Activated T-cell treated with anti-CD3 and anti-CD28 coated beads, Interleukin-2, amount 50 U/mL, for 24 hours (primary cell): ENCODE data around the gene ANXA4.
"Not testable (repeated sequence)": the region's sequence is repeated elsewhere in the genome, so short reads cannot be mapped to it uniquely, and the experiment has no call there.

Experiments used
- DNase-seq: peaks from one replicate; pipeline ENCODE4 v3.0.0-alpha.2; 2020
- H3K27ac Mint-ChIP-seq: 2 replicates; pipeline ENCODE4 v1.8.0; 2020; ENCODE audit warnings: mild to moderate bottlenecking, mixed read lengths
- H3K27me3 Mint-ChIP-seq: 2 replicates; pipeline ENCODE4 v1.8.0; 2020; ENCODE audit warnings: mixed read lengths
- H3K36me3 Mint-ChIP-seq: 2 replicates; pipeline ENCODE4 v1.8.0; 2020; ENCODE audit warnings: low read depth, mixed read lengths
- H3K4me1 Mint-ChIP-seq: 2 replicates; pipeline ENCODE4 v1.8.0; 2020; ENCODE audit warnings: low read depth, mixed read lengths
- H3K4me3 Mint-ChIP-seq: 2 replicates; pipeline ENCODE4 v1.8.0; 2020; ENCODE audit warnings: mild to moderate bottlenecking, moderate library complexity, mixed read lengths
- H3K9me3 Mint-ChIP-seq: 2 replicates; pipeline ENCODE4 v1.8.0; 2020; ENCODE audit warnings: mixed read lengths

Gene ANXA4

DNA sequence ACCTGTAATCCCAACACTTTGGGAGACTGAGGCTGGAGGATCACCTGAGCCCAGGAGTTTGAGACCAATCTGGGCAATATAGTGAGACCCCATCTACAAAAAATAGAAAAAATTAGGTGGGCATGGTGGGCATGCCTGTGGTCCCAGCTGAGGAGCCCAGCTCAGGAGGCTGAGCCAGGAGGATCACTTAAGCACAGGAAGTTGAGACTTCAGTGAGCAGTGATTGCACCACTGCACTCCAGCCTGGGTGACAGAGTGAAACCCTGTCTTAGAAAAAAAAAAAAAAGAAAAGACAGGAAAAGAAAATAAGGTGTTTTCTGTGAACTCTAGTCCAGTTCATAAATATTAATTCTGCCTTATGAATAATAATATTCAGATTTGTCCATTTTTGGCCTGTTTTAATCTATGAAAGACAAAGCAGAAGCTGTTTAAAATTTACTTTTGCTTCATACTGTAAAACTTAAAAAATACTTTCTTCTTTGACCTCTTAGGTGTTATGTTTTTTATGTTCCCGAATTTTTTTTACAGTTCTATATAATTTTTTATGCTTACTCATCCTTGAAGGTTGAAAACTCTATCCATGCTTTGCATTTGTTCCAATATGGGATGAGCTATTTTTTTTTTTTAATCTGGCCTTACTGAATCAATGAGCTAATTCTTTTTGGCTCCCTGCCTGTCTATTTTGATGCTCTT, 8.4 kb upstream of the ANXA4 start:
- Mint-ChIP-seq H3K27ac (no peak overlapping the region), H3K27me3 (no peaks in the 10 kb centered on the region), H3K4me3 (no peak overlapping the region), H3K9me3 (no peaks in the 10 kb centered on the region), H3K4me1 (no peaks in the 10 kb centered on the region), H3K36me3 (no peaks in the 10 kb centered on the region)
- DNase-seq = no peak

DNA sequence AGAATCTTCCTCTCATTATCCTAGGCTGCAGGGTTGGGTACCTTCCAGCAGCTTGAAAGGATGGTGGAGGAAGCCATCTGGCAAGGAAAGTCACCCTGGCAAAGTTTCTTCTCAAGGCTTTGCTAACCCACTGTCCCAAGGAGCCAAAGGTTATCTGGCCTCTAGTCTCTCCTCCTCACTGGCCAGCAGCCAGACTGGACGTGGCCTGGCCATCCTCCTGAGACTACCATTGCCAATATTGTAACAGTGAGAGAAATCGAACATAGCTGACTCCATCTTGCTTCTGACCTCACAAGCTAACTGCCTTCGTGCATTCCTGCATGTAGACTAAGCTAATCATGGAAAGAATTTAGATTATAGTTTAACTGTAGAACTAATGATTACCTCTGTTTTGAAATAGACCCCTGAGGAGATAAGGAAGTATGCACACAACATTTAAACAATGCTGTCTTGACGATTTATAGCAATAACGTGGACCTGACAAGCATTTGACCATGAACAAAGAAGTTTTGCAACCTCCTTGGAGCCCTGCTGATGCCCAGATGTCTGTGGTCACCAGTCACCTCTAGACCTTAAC, 7.8 kb upstream of the ANXA4 start:
- DNase-seq = no peak
- Mint-ChIP-seq H3K27ac (no peak overlapping the region), H3K4me1 (no peaks in the 10 kb centered on the region)

DNA sequence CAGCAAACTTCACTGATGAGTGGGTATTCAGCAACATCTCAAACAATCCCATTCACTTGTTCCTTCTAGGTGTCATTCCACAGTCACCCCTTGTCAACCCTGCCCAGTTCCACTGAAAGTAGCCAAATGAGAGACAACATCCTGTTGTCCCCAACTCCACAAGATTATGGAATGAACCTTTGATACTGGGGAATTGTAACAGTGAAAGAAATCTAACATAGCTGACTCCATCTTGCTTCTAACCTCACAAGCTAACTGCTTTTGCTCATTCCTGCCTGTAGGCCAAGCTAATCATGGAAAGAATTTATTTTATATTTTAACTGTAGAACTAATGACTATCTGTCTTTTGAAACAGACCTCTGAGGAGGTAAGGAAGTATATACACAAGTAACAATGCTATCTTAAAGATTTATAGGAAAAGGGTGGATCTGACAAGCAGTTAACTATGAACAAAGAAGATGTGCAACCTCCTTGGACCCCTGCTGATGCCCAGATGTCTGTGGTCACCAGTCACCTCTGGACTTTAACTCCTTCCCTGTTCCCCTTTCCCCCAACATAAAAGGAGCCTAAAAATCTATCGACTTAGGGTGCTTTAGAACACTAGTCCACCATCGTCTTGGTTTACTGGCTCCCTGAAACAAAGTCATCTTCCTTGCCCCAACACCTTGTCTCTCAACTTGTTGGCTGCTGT, 6.9 kb upstream of the ANXA4 start:
- Mint-ChIP-seq H3K27me3 (no peaks in the 10 kb centered on the region), H3K4me1 (no peaks in the 10 kb centered on the region), H3K27ac (no peak overlapping the region)

More for the DNA sequence above, 7.8 kb upstream of the ANXA4 start:
- Mint-ChIP-seq H3K9me3 (no peaks in the 10 kb centered on the region), H3K4me3 (no peak overlapping the region), H3K36me3 (no peaks in the 10 kb centered on the region), H3K27me3 (no peaks in the 10 kb centered on the region)

GRCh38 chr2:69735686-69736085, 6.2 kb upstream of the ANXA4 start:
- Mint-ChIP-seq H3K27ac (no peak overlapping the region), H3K9me3 (no peaks in the 10 kb centered on the region), H3K4me3 (no peak overlapping the region), H3K4me1 (no peaks in the 10 kb centered on the region), H3K36me3 (no peaks in the 10 kb centered on the region), H3K27me3 (no peaks in the 10 kb centered on the region)
- DNase-seq = no peak

More for the DNA sequence above, 6.9 kb upstream of the ANXA4 start:
- Mint-ChIP-seq H3K9me3 (no peaks in the 10 kb centered on the region), H3K36me3 (no peaks in the 10 kb centered on the region), H3K4me3 (no peak overlapping the region)
- DNase-seq = no peak

- H3K27me3 Mint-ChIP-seq = not testable (repeated sequence)
These were observed 3.8 kb upstream of the ANXA4 start for GRCh38 chr2:69738149-69738548.

DNA sequence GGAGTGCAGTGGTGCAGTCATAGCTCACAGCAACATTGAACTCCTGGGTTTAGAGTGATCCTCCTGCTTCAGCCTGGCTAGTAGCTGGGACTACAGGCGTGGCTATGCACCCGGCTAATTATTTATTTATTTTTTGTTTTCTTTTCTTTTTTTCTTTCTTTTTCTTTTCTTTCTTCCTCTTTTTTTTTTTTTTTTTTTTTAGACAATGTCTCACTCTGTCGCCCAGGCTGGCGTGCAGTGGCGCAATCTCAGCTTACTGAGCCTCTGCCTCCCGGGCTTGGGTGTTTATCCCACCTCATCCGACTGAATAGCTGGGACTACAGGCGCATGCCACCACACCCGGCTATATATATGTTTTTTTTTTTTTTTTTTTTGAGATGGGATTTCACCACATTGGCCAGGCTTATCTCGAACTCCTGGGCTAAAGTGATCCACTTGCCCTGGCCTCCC, 1.4 kb upstream of the ANXA4 start:
- Mint-ChIP-seq H3K27me3 (no peaks in the 10 kb centered on the region), H3K4me1 (peaks cover 14% of the 10 kb centered on the region), H3K4me3 (peak overlapping the region; percentile 82), H3K9me3 (no peaks in the 10 kb centered on the region), H3K27ac (no peak overlapping the region), H3K36me3 (peaks cover 3% of the 10 kb centered on the region)
- DNase-seq = no peak

More at GRCh38 chr2:69738149-69738548, 3.8 kb upstream of the ANXA4 start:
- peaks cover 13% of the 10 kb centered on the region for H3K4me1 Mint-ChIP-seq
- not testable (repeated sequence) for H3K9me3 Mint-ChIP-seq, H3K36me3 Mint-ChIP-seq, H3K27ac Mint-ChIP-seq, H3K4me3 Mint-ChIP-seq, DNase-seq

DNA sequence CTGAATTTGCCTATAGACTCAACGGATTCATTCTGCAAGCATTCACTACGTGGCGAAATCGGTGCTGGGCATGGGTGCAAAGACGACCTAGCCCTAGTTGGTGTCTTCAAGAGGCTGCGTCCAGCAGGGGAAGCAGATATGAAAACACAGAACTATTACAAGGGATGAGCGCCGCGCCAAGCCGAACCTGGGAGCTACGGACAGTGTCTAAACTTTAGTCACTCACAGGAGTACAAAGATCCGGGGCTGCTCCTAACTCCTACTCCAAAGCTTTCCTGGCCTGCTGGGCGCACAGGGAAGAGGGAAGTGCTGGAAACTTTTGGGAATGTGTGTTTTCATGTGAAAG, 732 bp upstream of the ANXA4 start:
- Mint-ChIP-seq H3K36me3 (peaks cover 3% of the 10 kb centered on the region), H3K9me3 (no peaks in the 10 kb centered on the region), H3K27ac (peak overlapping the region; percentile 90), H3K4me3 (peak overlapping the region; percentile 82), H3K27me3 (no peaks in the 10 kb centered on the region), H3K4me1 (peaks cover 14% of the 10 kb centered on the region)
- DNase-seq = no peak

- Mint-ChIP-seq H3K36me3 (peaks cover 3% of the 10 kb centered on the region), H3K27me3 (no peaks in the 10 kb centered on the region)
These were observed 503 bp downstream of the ANXA4 start for GRCh38 chr2:69742322-69742952.

DNA sequence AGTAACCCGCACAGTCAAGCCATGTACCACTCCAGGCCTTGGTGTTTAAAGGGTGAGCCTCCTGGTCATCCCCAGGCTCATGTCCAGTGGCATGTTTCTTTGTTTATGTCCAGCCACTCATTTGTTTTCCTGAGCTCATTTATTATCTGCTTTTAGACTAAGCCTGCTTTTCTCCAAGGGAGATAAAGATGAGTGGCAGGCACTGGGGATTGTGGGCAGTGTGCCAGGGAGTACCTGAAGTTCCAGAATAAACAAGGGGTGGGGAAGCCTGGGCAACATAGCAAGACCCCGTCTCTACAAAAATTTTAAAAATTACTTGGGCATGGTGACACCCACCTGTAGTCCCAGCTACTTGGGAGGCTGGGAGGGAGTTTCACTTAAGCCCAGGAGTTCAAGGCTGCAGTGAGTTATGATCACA, 1.9 kb downstream of the ANXA4 start:
- Mint-ChIP-seq H3K27me3 (no peaks in the 10 kb centered on the region), H3K9me3 (no peaks in the 10 kb centered on the region), H3K4me1 (peaks cover 14% of the 10 kb centered on the region), H3K36me3 (peaks cover 3% of the 10 kb centered on the region), H3K27ac (no peak overlapping the region), H3K4me3 (no peak overlapping the region)
- DNase-seq = no peak

More at GRCh38 chr2:69742322-69742952, 503 bp downstream of the ANXA4 start:
- Mint-ChIP-seq H3K4me1 (peaks cover 14% of the 10 kb centered on the region), H3K4me3 (peak overlapping the region; percentile 82), H3K27ac (peak overlapping the region; percentile 58), H3K9me3 (no peaks in the 10 kb centered on the region)
- peak; percentile 41 for DNase-seq

- Mint-ChIP-seq H3K4me1 (peaks cover 14% of the 10 kb centered on the region), H3K27me3 (no peaks in the 10 kb centered on the region), H3K4me3 (no peak overlapping the region), H3K36me3 (peaks cover 3% of the 10 kb centered on the region), H3K9me3 (no peaks in the 10 kb centered on the region), H3K27ac (no peak overlapping the region)
- no peak for DNase-seq
These were observed 2.5 kb downstream of the ANXA4 start for GRCh38 chr2:69744456-69744855.

DNA sequence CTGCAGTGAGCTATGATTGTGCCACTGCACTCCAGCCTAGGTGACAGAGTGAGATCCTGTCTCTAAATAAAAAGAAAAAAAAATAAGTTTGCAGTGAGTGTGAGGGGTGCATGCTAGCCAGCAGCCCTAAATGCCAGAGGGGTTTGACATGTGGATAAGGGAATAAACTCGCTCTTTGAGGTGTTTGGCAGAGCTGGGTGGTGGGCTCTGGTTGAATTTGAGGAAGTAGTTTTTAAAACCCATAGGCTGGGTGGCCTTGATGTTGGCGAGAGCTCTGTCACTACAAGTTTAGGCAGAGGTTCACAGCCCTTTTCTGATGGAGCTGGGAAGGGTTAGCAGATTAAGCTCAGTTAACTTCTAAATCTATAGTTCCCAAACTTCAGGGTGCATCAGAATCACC, 3.1 kb downstream of the ANXA4 start:
- no peak overlapping the region for H3K27ac Mint-ChIP-seq
- DNase-seq = no peak
- H3K4me1 Mint-ChIP-seq = peaks cover 14% of the 10 kb centered on the region
- H3K4me3 Mint-ChIP-seq = no peak overlapping the region
- H3K36me3 Mint-ChIP-seq = peaks cover 3% of the 10 kb centered on the region
- H3K27me3 Mint-ChIP-seq = no peaks in the 10 kb centered on the region
- no peaks in the 10 kb centered on the region for H3K9me3 Mint-ChIP-seq

DNA sequence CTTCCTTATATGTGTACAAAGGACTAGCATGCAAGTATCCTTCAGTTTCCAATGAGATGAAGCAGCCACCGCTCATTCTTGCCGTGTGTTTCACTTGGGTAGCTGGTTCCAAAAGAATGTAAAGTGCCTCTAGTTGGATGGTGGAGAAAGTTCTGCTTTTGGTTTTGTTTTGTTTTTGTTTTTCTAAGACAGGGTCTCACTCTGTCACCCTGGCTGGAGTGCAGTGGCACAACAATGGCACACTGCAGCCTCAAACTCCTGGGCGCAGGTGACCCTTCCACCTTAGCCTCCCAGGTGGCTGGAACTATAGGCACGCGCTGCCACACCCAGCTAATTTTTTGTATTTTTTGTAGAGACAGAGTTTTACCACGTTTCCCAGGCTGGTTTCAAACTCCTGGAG, 8.3 kb downstream of the ANXA4 start:
- Mint-ChIP-seq H3K27me3 (no peaks in the 10 kb centered on the region), H3K9me3 (no peaks in the 10 kb centered on the region), H3K4me3 (no peak overlapping the region), H3K36me3 (no peaks in the 10 kb centered on the region), H3K4me1 (peaks cover 7% of the 10 kb centered on the region), H3K27ac (no peak overlapping the region)
- no peak for DNase-seq

DNA sequence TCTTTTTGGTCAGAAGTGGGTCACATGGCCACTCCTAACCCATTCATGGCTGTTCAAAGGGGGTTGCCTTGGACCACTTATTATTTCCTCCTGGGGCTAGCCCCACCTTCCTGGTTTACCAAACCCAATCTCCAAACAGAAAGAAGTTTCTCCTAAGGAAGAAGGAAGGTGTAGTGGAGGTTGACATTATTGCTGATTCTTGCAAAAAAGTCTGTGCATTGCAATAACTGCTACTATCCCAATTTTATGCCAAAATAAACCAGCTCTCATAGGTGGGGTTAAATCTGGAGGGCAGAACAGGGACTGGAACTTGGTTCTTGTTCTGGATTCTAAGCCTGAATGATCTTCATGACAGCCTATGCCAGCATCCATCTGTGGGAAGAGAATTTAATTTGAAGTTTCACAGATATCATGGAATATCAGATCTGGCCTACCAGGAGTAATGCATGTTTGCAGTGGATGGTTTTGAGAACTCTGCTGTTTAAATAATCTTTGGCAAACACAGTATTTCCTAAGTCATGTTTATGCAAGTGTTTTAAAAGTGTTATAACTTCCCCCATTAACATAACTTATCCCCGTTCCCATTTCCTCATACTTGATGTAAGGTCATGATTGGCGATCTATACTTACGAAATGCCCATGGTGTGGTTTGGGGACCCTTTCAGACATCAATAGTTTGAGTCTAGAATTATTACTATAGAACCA, 11.9 kb downstream of the ANXA4 start:
- no peak for DNase-seq
- no peaks in the 10 kb centered on the region for H3K9me3 Mint-ChIP-seq
- H3K4me1 Mint-ChIP-seq = peaks cover 14% of the 10 kb centered on the region
- H3K27me3 Mint-ChIP-seq = no peaks in the 10 kb centered on the region
- H3K27ac Mint-ChIP-seq = no peak overlapping the region
- no peak overlapping the region for H3K4me3 Mint-ChIP-seq
- H3K36me3 Mint-ChIP-seq = peaks cover 3% of the 10 kb centered on the region

- Mint-ChIP-seq H3K27me3 (no peaks in the 10 kb centered on the region), H3K27ac (peak overlapping the region; percentile 30), H3K4me3 (no peak overlapping the region), H3K36me3 (peaks cover 3% of the 10 kb centered on the region), H3K9me3 (no peaks in the 10 kb centered on the region), H3K4me1 (peaks cover 14% of the 10 kb centered on the region)
- no peak for DNase-seq
These were observed 12.7 kb downstream of the ANXA4 start for GRCh38 chr2:69754633-69755032.
